ENCODE measurements around the gene RAPGEF1. TPM values are rescaled to one million over a fixed set of nuclear protein-coding genes. Genes with fewer than 3 reads are reported as not detected.

The RAPGEF1 gene
- total RNA-seq, 1 experiment from 2014 or later = 55.6 TPM

DNA sequence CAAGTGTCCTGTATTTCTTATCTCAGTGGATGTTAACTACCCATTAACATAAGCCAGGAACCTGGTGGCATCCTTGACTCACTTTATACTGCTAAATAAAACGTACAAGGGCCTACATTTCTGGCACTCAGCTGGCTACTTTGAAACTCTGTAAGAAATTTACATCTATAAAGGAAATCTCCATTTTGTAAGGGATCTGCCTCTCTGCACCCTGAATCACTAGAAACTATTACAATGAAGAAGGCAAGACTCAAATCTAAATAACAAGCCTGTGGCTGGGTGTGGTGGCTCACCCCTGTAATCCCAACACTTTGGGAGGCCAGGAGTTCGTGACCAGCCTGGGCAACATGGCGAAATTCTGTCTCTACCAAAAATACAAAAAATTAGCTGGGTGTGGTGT is 51.5 kb downstream of the RAPGEF1 start:
- Mint-ChIP-seq H3K36me3 (ENCODE audit: insufficient read depth in 1 of 3, low read depth in 3 of 3) (peaks cover 15 to 27% (median 23%) of the 10 kb centered on the region in 3 experiments), H3K9me3 (peaks cover 8 to 15% of the 10 kb centered on the region in 2 experiments)
- H3K4me2 ChIP-seq (ENCODE audit: insufficient read depth, insufficient read length, low read length) = no peak overlapping the region

More for the DNA sequence above, 51.5 kb downstream of the RAPGEF1 start:
- H3K79me1 ChIP-seq (ENCODE audit: insufficient read depth, low read depth, low read length, poor library complexity, severe bottlenecking) = peaks cover 4% of the 10 kb centered on the region
- H3K27me3 Mint-ChIP-seq (ENCODE audit: low read depth) = no peaks in the 10 kb centered on the region
- H4K20me1 ChIP-seq (ENCODE audit: control insufficient read depth, insufficient read depth, insufficient read length) = no peaks in the 10 kb centered on the region
- no peak overlapping the region for H2BK20ac ChIP-seq (ENCODE audit: low read depth, low read length, poor library complexity, severe bottlenecking)
- DNase-seq = no peak
- H4K91ac ChIP-seq (ENCODE audit: insufficient read length, low read depth, low read length) = no peak overlapping the region
- no peaks in the 10 kb centered on the region for H3K27me3 ChIP-seq (ENCODE audit: insufficient read depth, low read length)
- no peak overlapping the region for H2AK5ac ChIP-seq (ENCODE audit: insufficient read length, low read length)
- H4K8ac ChIP-seq (replicated peaks; ENCODE audit: insufficient read length, low read depth, low read length) = no peak overlapping the region
- H3K56ac ChIP-seq (ENCODE audit: insufficient read length, low read depth, low read length) = no peak overlapping the region
- H3K23me2 ChIP-seq (ENCODE audit: insufficient read length, low read depth, low read length, poor library complexity, severe bottlenecking) = no peaks in the 10 kb centered on the region
- H2BK12ac ChIP-seq (ENCODE audit: insufficient read length, low read depth, low read length) = no peak overlapping the region
- WGBS (ENCODE audit: extremely low coverage, insufficient read length, low lambda C conversion rate) = no CpG with 5 or more reads among the region's 3 CpGs
- H3K79me2 ChIP-seq (ENCODE audit: insufficient read depth, low read length) = peaks cover 15% of the 10 kb centered on the region; the same call in 1 of the 2 replicates
- no peak overlapping the region for H4K5ac ChIP-seq (ENCODE audit: insufficient read length, low read depth, low read length)
- H3T11ph ChIP-seq (ENCODE audit: low read length) = no peak overlapping the region
- TF ChIP-seq CTCF (conservative IDR thresholded peaks at IDR 0.05) = no peak
- H3K27ac Mint-ChIP-seq = no peak overlapping the region
- H3K4me1 ChIP-seq (ENCODE audit: insufficient read depth, low read length) = peaks cover 3% of the 10 kb centered on the region; the same call in 1 of the 2 replicates
- no peaks in the 10 kb centered on the region for H3K9me3 ChIP-seq (ENCODE audit: control insufficient read depth, low read depth, low read length)
- no peak overlapping the region for H3K23ac ChIP-seq (ENCODE audit: insufficient read length, low read depth, low read length)
- H3K14ac ChIP-seq (ENCODE audit: insufficient read depth, low read length) = no peak overlapping the region
- no peak overlapping the region for H2AFZ ChIP-seq (ENCODE audit: low read length)
- no peak overlapping the region for H2BK15ac ChIP-seq (ENCODE audit: low read depth, low read length)
- no peak overlapping the region for H3K4me3 Mint-ChIP-seq
- H3K4ac ChIP-seq (ENCODE audit: low read depth, low read length) = no peak overlapping the region
- peaks cover 25 to 55% of the 10 kb centered on the region in 2 experiments for H3K4me1 Mint-ChIP-seq
- no peak overlapping the region for H2BK120ac ChIP-seq (ENCODE audit: low read depth, low read length, poor library complexity, severe bottlenecking)
- H3K9ac ChIP-seq (ENCODE audit: extremely low read depth, insufficient read length, low read length) = no peak overlapping the region
- H3K27ac ChIP-seq (ENCODE audit: insufficient read length, low read depth, low read length) = no peak overlapping the region
- H2BK5ac ChIP-seq (ENCODE audit: insufficient read length, low read length) = no peak overlapping the region
- no peak overlapping the region for H3K18ac ChIP-seq (ENCODE audit: insufficient read length, low read depth, low read length)

All from H9 (cell line).